OCI-LY7 (cell line): ENCODE measurements around the gene TULP1.

Experiments
- EZH2phosphoT487 ChIP-seq: fragments of 200-600 bp; sonication (generic); IDR thresholded peaks from 2 replicates; pipeline ENCODE4 v1.6.1; 2018; ENCODE audit warnings: low read depth, borderline replicate concordance, mild to moderate bottlenecking, mixed run types, antibody characterized with exemption, low read length, moderate library complexity, mixed read lengths
- TF ChIP-seq, protein P1 (sequence below): fragments of 200-600 bp; sonication (generic); conservative IDR thresholded peaks from 2 replicates; pipeline ENCODE4 v1.5.1; 2014; ENCODE audit warnings: mild to moderate bottlenecking, antibody characterized with exemption, low read length, moderate library complexity, mixed read lengths

DNA sequence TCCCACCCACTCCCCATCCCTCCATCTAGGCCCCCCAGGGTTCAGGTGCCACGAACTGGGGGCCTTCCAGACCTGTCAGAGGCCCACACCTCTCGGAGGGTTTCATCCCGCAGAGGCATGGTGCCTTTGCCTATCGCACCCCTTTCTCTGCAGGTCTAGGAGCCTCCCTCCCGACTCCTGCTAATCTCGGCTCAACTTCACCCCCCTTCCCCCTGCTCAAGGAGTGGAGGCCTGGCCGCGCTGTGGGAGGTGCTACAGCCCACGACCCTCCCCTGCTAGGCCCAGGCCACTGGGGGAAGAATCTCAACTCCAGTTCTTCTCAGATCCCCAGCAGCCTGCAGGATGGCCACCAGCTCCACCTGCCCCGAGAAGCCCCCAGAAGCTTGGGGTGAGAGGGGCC lies at the start of gene TULP1:
- TF ChIP-seq, protein P1, sequence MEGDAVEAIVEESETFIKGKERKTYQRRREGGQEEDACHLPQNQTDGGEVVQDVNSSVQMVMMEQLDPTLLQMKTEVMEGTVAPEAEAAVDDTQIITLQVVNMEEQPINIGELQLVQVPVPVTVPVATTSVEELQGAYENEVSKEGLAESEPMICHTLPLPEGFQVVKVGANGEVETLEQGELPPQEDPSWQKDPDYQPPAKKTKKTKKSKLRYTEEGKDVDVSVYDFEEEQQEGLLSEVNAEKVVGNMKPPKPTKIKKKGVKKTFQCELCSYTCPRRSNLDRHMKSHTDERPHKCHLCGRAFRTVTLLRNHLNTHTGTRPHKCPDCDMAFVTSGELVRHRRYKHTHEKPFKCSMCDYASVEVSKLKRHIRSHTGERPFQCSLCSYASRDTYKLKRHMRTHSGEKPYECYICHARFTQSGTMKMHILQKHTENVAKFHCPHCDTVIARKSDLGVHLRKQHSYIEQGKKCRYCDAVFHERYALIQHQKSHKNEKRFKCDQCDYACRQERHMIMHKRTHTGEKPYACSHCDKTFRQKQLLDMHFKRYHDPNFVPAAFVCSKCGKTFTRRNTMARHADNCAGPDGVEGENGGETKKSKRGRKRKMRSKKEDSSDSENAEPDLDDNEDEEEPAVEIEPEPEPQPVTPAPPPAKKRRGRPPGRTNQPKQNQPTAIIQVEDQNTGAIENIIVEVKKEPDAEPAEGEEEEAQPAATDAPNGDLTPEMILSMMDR: no peak
- TF ChIP-seq EZH2phosphoT487: no peak
